ENCODE results near the gene MRPL47. TPM values are rescaled to one million over a fixed set of nuclear protein-coding genes. Genes with fewer than 3 reads are reported as not detected.
A peak's percentile ranks its signal among the peaks of the same experiment; 100 is the strongest.

MRPL47 gene
- total and polyA plus RNA-seq, 2 of the 13 experiments (the other 11 are each of a cell fraction or from before 2014, with no cell fraction given) = 36.1 to 83.8 TPM

DNA sequence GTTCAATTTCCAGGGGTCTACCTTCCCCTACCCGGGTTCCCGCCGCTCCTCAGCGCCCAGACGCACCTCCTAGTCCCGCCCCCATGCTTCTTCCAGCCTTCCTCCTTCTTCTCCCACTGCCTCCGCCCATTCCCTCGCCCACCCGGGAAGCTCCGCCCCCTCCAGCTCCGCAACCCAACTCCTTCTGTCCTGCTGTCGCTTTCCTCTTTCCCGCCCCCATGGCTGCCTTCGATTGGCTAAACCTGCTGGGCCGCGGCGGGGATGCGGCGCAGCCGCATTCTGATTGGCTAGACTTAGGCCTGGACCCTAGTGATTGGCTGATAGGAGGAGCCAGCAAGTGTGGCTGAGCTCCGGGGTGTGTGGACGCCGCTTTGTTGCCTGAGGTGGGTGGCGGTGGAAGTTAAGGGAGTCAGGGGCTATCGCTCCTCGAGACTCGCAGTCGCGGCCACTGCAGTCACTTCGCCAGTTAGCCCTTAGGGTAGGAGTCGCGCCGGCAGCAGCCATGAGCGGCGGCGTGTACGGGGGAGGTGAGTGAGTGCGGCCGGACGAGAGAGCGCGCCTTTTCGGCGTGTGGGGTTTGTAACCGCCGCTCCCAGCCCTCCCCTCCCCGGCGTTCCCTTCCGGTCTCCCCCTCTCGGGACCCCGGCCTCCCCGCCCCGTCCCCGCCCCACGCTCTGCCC lies 41.7 kb downstream of the MRPL47 start, which contains the start of gene ACTL6A (continued):
- TF ChIP-seq TRAFD1 (CRISPR knock-in tag; IDR thresholded peaks at IDR 0.05; ENCODE audit: borderline replicate concordance) = no peak
- TF ChIP-seq RXRA (CRISPR knock-in tag; IDR thresholded peaks at IDR 0.05) = no peak
- TF ChIP-seq SIX4 (CRISPR knock-in tag; IDR thresholded peaks at IDR 0.05) = 0 out of 2 replicates have a peak, but pooled peaks have one; percentile 13
- TF ChIP-seq, protein P1, sequence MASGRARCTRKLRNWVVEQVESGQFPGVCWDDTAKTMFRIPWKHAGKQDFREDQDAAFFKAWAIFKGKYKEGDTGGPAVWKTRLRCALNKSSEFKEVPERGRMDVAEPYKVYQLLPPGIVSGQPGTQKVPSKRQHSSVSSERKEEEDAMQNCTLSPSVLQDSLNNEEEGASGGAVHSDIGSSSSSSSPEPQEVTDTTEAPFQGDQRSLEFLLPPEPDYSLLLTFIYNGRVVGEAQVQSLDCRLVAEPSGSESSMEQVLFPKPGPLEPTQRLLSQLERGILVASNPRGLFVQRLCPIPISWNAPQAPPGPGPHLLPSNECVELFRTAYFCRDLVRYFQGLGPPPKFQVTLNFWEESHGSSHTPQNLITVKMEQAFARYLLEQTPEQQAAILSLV (CRISPR knock-in tag; IDR thresholded peaks at IDR 0.05; ENCODE audit: borderline replicate concordance) = no peak
- TF ChIP-seq JUN (CRISPR knock-in tag; IDR thresholded peaks at IDR 0.05) = no peak
- TF ChIP-seq LRRFIP1 (CRISPR knock-in tag; conservative IDR thresholded peaks at IDR 0.05) = no peak
- TF ChIP-seq RNF219 (CRISPR knock-in tag; IDR thresholded peaks at IDR 0.05) = no peak
- TF ChIP-seq ZNF235 (CRISPR knock-in tag; IDR thresholded peaks at IDR 0.05; ENCODE audit: borderline replicate concordance) = no peak
- TF ChIP-seq DNMT3B (CRISPR knock-in tag; conservative IDR thresholded peaks at IDR 0.05) = no peak
- no peak for TF ChIP-seq ZEB1 (IDR thresholded peaks at IDR 0.05; ENCODE audit: insufficient replicate concordance, low read depth)
- peak; percentile 60; the same call in 1 of the 2 replicates for TF ChIP-seq CHD2 (IDR thresholded peaks at IDR 0.05; ENCODE audit: low read depth, low read length)
- TF ChIP-seq, protein P2, sequence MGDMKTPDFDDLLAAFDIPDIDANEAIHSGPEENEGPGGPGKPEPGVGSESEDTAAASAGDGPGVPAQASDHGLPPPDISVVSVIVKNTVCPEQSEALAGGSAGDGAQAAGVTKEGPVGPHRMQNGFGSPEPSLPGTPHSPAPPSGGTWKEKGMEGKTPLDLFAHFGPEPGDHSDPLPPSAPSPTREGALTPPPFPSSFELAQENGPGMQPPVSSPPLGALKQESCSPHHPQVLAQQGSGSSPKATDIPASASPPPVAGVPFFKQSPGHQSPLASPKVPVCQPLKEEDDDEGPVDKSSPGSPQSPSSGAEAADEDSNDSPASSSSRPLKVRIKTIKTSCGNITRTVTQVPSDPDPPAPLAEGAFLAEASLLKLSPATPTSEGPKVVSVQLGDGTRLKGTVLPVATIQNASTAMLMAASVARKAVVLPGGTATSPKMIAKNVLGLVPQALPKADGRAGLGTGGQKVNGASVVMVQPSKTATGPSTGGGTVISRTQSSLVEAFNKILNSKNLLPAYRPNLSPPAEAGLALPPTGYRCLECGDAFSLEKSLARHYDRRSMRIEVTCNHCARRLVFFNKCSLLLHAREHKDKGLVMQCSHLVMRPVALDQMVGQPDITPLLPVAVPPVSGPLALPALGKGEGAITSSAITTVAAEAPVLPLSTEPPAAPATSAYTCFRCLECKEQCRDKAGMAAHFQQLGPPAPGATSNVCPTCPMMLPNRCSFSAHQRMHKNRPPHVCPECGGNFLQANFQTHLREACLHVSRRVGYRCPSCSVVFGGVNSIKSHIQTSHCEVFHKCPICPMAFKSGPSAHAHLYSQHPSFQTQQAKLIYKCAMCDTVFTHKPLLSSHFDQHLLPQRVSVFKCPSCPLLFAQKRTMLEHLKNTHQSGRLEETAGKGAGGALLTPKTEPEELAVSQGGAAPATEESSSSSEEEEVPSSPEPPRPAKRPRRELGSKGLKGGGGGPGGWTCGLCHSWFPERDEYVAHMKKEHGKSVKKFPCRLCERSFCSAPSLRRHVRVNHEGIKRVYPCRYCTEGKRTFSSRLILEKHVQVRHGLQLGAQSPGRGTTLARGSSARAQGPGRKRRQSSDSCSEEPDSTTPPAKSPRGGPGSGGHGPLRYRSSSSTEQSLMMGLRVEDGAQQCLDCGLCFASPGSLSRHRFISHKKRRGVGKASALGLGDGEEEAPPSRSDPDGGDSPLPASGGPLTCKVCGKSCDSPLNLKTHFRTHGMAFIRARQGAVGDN (CRISPR knock-in tag; IDR thresholded peaks at IDR 0.05) = peak; percentile 78
- TF ChIP-seq ZNF350 (CRISPR knock-in tag; IDR thresholded peaks at IDR 0.05; ENCODE audit: borderline replicate concordance, low read depth) = no peak
- TF ChIP-seq FOXK1 (CRISPR knock-in tag; IDR thresholded peaks at IDR 0.05; ENCODE audit: borderline replicate concordance, low read depth) = peak; percentile 88
- no peak for TF ChIP-seq BRCA1 (CRISPR knock-in tag; IDR thresholded peaks at IDR 0.05)
- peak; percentile 87 for TF ChIP-seq POGZ (CRISPR knock-in tag; IDR thresholded peaks at IDR 0.05)
- no peak for TF ChIP-seq DPF2 (CRISPR knock-in tag; IDR thresholded peaks at IDR 0.05; ENCODE audit: borderline replicate concordance, low read depth)
